Stimulated activated CD8-positive, alpha-beta memory T cell treated with anti-CD3 and anti-CD28 coated beads, Interleukin-12 subunit alpha, Interleukin-12 subunit beta, amount 100 ng/mL, for 24 hours (primary cell): Measurements from ENCODE around the gene EEF1A2.
A peak's percentile ranks its signal among the peaks of the same experiment; 100 is the strongest.
"Not testable (repeated sequence)": the region's sequence is repeated elsewhere in the genome, so short reads cannot be mapped to it uniquely, and the experiment has no call there.

Experiments used
- DNase-seq: peaks from one replicate; pipeline ENCODE4 v3.0.0-alpha.2; 2020; ENCODE audit errors: extremely low read depth

The EEF1A2 gene

GRCh38 chr20:63520504-63520933, 21.6 kb upstream of the EEF1A2 start, which contains the start of gene PPDPF:
PPDPF (plus strand) TSS chr20:63520765; CDS start chr20:63521309, 544 bp downstream.
- peak; percentile 66 for DNase-seq

- no peak for DNase-seq
Observed at GRCh38 chr20:63519668-63520503, 21.0 kb upstream of the EEF1A2 start.

- no peak for DNase-seq
Observed at GRCh38 chr20:63518946-63519667, 20.2 kb upstream of the EEF1A2 start.

GRCh38 chr20:63518351-63518861, 19.5 kb upstream of the EEF1A2 start:
- no peak for DNase-seq

GRCh38 chr20:63517376-63518309, 18.8 kb upstream of the EEF1A2 start:
- no peak for DNase-seq

GRCh38 chr20:63514520-63514919, 15.6 kb upstream of the EEF1A2 start:
- DNase-seq = not testable (repeated sequence)

- DNase-seq = no peak
Observed at GRCh38 chr20:63513207-63513606, 14.3 kb upstream of the EEF1A2 start.

GRCh38 chr20:63509088-63509564, 10.2 kb upstream of the EEF1A2 start:
- no peak for DNase-seq

GRCh38 chr20:63508072-63508768, 9.3 kb upstream of the EEF1A2 start:
- DNase-seq = no peak

GRCh38 chr20:63507083-63507743, 8.3 kb upstream of the EEF1A2 start:
- DNase-seq = no peak

- DNase-seq = no peak
Observed at GRCh38 chr20:63505723-63506122, 6.8 kb upstream of the EEF1A2 start.

- DNase-seq = no peak
Observed at GRCh38 chr20:63505281-63505680, 6.4 kb upstream of the EEF1A2 start.

- DNase-seq = no peak
Observed at GRCh38 chr20:63504642-63505041, 5.8 kb upstream of the EEF1A2 start.

GRCh38 chr20:63503524-63503923, 4.6 kb upstream of the EEF1A2 start:
- no peak for DNase-seq

GRCh38 chr20:63502671-63503172, 3.8 kb upstream of the EEF1A2 start:
- DNase-seq = no peak

GRCh38 chr20:63501818-63502670, 3.2 kb upstream of the EEF1A2 start:
- no peak for DNase-seq

- no peak for DNase-seq
Observed at GRCh38 chr20:63500902-63501817, 2.3 kb upstream of the EEF1A2 start.
